GM19023 (cell line): ENCODE data around the gene RAD51.

Experiments
- ATAC-seq: cut with Tn5 transposase; IDR thresholded peaks from one replicate; pipeline ENCODE4 v1.9.1; 2021; ENCODE audit warnings: mild to moderate bottlenecking, moderate library complexity; ENCODE audit not compliant: unreplicated experiment

RAD51 gene

DNA sequence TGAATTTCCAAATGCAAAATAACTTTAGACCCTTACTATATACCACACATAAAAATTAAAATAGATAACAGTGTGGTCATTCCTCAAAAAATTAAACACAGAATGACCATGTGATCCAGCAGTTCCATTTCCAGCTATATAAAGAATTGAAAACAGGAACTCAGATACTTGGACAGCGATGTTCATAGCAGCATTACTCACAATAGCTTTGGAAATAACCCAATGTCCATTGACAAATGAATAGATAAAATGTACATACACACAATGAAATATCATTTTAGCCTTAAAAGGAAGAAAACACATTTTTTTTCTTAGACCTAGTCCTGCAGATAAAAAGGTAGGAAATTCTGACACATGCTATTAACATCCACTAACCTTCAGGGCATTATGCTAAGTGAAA is 26.7 kb downstream of the RAD51 start:
- ATAC-seq, result no peak

- no peak for ATAC-seq
Observed at GRCh38 chr15:40722354-40722753, 27.4 kb downstream of the RAD51 start.

DNA sequence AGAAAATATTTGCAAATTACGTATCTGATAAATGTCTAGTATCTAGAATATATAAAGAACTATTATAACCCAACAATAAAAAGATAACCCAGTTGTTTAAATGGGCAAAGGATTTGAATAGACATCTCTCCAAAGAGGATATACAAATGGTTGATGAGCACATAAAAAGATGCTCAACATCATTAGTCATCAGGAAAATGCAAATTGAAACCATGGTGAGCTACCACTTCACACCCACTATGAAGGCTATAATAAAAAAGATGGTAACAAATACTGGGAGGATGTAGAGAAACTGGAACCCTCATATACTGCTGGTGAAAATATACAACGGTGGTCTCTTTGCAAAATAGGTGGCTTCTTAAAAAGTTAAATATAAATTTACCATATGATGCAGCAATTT is 28.0 kb downstream of the RAD51 start:
- no peak for ATAC-seq

- ATAC-seq, result no peak
Observed at GRCh38 chr15:40723919-40724318, 28.9 kb downstream of the RAD51 start.

DNA sequence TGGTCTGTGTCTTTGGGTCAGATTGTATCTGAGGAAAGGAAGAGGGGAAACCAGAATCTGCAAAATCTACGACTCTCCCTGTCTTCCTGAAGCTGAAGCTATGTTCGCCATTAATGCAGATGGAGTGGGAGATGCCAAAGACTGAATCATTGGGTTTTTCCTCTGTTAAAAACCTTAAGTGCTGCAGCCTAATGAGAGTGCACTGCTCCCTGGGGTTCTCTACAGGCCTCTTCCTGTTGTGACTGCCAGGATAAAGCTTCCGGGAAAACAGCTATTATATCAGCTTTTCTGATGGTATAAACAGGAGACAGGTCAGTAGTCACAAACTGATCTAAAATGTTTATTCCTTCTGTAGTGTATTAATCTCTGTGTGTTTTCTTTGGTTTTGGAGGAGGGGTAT is 36.1 kb downstream of the RAD51 start:
- ATAC-seq, result no peak

DNA sequence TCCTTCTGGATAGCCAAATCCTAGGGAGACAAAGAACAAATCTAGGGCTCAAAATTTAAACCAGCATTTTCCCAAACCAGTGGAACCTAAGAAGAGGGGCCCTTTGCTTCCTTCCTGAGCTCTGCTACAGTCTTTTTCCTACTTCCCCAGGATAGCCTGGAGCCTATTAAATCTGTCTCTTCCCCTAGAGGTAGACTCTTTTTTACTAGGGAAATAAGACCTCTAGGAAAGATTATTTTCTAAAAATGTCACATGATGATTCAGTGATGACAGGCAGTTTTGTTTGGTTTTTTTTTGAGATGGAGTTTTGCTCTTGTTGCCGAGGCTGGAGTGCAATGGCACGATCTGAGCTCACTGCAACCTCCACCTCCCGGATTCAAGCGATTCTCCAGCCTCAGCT is 41.6 kb downstream of the RAD51 start:
- no peak for ATAC-seq

DNA sequence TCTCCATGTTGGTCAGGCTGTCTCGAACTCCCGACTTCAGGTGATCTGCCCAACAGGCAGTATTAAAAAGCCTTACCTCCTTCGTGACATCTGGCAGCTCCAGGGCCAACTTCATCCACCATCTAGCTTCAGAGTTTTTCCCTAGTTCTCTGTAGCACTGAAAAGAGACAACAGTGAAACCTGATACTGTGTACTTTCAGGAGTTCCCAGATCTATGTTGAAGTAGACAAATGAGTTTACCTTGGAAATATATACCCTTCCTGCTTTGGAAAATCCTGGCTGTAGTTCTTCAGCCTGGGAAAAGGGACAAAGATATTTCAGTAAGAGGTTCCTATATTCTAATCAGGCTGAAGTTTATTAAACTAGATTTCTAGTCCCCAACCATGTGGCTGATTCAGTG is 42.1 kb downstream of the RAD51 start:
- no peak for ATAC-seq

DNA sequence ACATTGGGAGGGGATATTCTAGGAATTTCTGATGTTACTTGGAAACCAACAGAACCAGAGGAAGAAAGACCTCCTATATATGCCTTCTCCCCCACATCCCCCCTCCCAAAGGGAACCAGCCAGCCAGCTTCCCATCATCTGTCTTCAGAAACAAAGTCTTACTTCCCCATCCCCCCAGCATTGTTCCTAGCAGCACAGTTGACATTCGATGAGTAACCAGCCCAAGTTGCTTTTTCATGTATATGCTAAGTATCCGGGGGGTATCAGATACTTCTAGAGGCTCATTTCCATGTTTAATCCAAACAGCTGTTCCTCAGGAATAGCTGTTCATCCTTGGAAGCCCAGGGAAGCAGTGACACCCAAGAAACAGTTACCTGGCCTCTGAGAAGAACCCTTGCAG is 44.1 kb downstream of the RAD51 start:
- no peak for ATAC-seq

GRCh38 chr15:40739854-40740253 is 44.9 kb downstream of the RAD51 start:
- ATAC-seq, result no peak

DNA sequence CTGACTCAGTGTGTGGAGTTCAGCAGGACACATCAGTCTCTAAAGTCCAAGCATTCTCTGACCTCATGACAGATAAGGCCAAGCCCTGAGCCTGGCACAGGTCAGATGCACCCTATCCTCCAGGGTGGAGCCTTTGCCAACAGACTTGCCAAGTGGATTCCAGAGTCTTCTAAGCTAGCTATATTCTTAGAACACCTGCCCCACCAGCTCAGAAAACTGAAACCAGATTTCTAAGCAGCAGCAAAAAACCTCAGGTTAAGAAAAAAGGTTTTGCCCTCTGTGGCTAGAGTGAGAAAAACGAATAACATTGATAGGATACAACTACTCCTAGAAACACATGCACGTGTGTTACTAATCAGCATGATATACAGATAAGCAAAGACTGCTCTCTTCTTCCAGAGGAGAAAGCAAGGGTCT is 48.5 kb downstream of the RAD51 start:
- no peak for ATAC-seq

DNA sequence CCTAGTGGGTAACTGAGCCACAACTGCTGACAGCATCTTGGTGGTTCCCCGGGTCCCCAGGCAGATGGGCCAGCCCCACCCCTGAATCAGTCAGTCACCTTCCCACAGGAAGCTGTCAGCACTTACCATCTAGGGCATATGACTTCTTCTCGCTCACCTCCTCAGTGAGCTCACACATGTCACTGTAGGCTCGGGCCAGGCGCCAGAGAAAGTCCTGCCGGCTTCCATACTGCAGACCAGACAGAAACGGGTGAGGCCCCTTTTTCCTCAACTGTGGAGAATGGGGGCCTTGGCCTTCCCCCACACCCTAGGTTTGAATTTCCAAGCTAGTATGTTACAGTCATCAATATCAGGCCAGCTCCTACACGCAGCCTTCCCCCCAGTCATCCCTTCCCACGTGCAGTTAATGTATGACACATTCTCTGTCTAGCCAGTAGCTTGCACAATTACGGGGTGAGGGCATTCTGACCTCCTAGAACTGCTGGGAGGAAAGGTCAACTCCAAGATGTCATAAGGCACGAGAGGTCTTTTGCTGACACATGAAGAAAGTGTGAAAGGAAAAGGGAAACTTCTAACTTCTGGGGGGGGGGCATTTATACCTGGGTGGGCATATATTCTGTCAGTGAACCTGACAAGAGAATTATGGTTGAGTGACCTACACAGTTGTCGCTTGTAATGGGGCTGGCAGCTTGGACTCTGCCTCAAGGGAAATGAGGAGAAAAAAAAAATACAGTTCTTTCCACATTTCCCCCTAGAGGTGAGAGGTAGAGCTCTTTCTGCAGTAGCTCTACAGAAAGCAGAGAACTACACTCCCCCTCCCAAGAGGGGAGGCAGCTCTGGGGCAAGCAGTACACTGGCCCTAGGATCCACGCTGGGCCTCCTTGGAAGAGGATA is 49.2 kb downstream of the RAD51 start:
- no peak for ATAC-seq

GRCh38 chr15:40744815-40745152 is 49.8 kb downstream of the RAD51 start:
- ATAC-seq, result no peak

DNA sequence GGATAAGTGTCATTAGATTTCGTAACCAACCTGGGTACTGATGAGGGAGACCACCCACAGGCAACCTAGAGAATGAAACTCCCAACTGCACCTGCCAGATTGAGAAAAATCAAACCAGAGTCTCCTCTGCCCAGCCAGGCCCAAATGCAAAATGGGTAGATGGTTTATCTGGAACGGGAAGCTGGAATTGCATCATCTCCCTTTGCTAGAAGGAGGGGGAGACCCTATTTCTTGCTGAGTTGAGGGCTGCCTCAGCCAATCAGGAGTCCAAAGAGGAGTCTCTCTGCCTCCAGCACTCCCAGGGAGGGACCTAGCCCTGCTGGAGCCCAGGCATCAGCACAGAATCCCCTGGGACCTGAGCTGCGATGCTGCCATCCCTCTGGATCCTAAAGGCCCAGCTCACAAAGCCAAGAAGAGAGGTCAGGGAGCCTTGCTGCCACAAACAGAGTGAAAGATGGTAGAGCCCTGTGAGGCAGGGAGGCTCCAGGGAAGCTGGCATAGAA is 52.0 kb downstream of the RAD51 start:
- ATAC-seq, result no peak

DNA sequence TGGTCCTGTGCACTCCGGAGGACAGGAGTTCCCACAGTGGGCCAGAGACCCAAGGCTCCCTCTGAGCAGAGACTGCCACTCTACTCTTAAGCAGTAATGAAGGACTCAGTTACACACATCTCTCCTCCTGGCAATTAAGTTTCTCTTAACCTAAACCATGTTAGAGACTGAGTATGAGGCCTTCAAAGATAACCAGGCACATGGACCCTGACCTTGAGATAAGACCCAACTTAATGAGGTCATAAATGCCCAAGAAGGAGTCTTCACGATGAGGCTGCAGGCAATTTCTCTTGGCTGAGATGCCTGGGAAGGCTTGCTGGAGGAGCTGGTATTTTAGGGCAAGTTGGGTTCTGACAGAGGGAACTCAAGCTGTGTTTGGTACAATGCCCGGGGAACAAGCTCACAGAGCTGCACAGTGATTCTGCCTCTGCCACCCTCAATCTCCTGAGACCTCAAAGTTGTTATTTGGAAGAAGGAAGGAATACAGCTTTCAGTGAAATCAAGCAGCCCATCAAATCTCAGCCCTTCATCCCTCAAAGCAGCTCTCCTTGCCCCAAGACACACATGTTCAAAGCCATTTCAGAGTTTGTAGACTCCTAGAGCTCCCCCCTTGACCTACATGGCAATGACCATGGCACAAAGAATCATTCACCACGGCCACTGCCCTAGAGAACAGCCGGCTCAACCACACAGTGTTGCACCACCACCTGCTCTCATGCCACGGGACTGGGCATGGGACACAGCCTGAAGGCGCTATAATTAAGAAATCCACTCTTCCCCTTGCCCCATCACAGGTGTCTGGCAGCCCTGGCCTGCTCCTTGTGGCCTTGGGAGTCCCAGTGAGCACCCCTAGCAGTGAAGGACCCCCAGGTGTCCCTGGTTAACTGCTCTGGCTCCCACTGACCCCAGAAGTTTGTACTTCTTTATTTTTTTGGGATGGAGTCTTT is 53.0 kb downstream of the RAD51 start:
- ATAC-seq, result no peak

- no peak for ATAC-seq
Observed at GRCh38 chr15:40749151-40749630, 54.2 kb downstream of the RAD51 start.

DNA sequence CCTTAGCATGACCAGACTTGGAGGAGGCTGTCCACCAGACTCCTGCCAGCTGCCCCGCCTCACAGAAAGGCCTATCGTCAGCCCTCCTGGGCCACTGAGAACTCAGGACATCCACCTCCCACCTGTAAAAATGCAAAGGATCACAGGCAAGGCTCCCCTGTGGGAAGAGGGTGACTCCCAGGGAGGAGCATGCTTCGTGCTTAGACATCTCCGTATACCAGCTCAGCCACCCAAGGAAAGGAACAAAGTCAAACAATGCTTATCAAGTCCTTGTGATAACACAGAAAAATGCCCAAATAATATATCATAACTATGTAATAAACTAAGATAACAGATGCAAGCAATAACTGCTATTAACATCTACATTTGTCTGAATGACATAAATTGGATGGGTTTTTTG is 55.9 kb downstream of the RAD51 start:
- ATAC-seq, result no peak

DNA sequence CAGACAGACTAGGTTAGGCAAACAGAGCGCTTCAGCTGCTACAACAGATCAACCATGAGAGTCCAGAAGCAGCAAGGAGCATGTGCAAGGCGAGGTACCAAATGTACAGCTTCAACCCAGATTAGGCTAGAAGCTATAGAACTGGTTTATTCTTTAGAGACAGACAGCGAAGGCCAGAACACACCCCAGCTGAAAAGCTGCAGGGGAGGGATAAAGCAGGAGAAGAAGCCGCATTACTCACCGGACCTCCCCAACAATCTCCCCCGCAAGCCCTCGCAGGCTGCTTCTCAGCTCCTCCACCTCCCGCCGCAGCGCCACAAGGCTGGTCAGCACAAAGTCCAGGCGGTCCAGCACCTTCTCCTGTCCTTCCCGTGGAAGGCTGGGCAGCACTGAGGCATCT is 56.8 kb downstream of the RAD51 start:
- ATAC-seq, result no peak

- ATAC-seq, result peak; percentile 15
Observed at GRCh38 chr15:40754574-40754882, 59.6 kb downstream of the RAD51 start.

- ATAC-seq, result peak; percentile 78
Observed at GRCh38 chr15:40754883-40755811, 60.2 kb downstream of the RAD51 start, which contains the start of gene RMDN3. RMDN3 (minus strand) TSS chr15:40755254; CDS start chr15:40754783, 471 bp downstream.

- no peak for ATAC-seq
Observed at GRCh38 chr15:40755812-40756208, 60.8 kb downstream of the RAD51 start.

DNA sequence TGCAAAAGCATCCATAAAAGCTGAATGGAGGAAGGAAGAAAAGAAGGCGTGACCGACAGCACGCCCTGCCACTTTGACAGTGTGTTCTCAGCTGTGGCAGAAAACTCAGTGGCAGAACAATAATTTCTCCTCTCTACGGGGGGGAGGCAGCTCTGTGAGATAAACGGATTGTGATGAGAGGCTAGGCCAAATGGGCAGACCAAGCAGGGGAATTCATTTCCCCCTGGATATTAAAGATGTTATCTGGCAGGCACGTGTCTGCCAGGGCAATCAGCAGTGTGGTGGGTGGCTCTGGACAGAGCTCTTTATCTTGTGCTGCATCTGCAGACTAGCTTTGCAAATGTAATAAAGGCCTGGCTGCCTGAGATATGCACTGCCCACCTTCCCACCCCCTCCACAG is 62.0 kb downstream of the RAD51 start:
- ATAC-seq, result no peak
